Keratinocyte (primary cell): ENCODE results near the gene TTC31. TPM values are rescaled to one million over a fixed set of nuclear protein-coding genes. Genes with fewer than 3 reads are reported as not detected.

Experiments
- DNase-seq: peaks from one replicate; pipeline ENCODE4 v3.0.0-alpha.2; 2011; ENCODE audit warnings: low read depth, missing footprints, low spot score
- FAIRE-seq: peaks from 2 replicates; lab custom pipeline; 2011; peaks lifted over from hg19 to GRCh38; lab: Jason Lieb, UNC
- H2AFZ ChIP-seq: 2 replicates; pipeline ENCODE4 v1.6.0; 2012; ENCODE audit warnings: low read length, control low read depth, inconsistent platforms; ENCODE audit not compliant: control insufficient read depth
- H3K27ac ChIP-seq: 2 replicates; pipeline ENCODE4 v1.5.1; 2011; ENCODE audit warnings: low read length; ENCODE audit not compliant: control insufficient read depth, insufficient read depth
- H3K27me3 ChIP-seq: 3 replicates; pipeline ENCODE4 v1.6.0; 2011; ENCODE audit warnings: low read length; ENCODE audit not compliant: control insufficient read depth, insufficient read depth; ENCODE audit errors: extremely low read depth
- H3K36me3 ChIP-seq, 2 experiments: 2 replicates in 1 of 2; 3 replicates in 1 of 2; pipeline ENCODE4 v1.5.1; 2011; ENCODE audit warnings: low read length in 2 of 2, mild to moderate bottlenecking in 1 of 2; ENCODE audit not compliant: control insufficient read depth in 2 of 2, insufficient read depth in 2 of 2; ENCODE audit errors: extremely low read depth in 1 of 2
- H3K4me1 ChIP-seq: 3 replicates; pipeline ENCODE4 v1.5.1; 2011; ENCODE audit warnings: low read length; ENCODE audit not compliant: control insufficient read depth, insufficient read depth; ENCODE audit errors: extremely low read depth
- H3K4me2 ChIP-seq: 3 replicates; pipeline ENCODE4 v1.6.0; 2011; ENCODE audit warnings: low read depth, low read length; ENCODE audit not compliant: control insufficient read depth, insufficient read depth; ENCODE audit errors: extremely low read depth
- H3K4me3 ChIP-seq, 3 experiments: fragments of 200-600 bp in 1 of 3; sonication (generic) in 1 of 3; 2 replicates in 2 of 3; 3 replicates in 1 of 3; pipeline ENCODE4 v1.5.1; 2011 to 2016; ENCODE audit warnings: low read length in 3 of 3, mild to moderate bottlenecking in 3 of 3, control low read depth in 2 of 3, inconsistent platforms in 1 of 3, low read depth in 1 of 3, mixed read lengths in 1 of 3, mixed run types in 1 of 3, moderate library complexity in 1 of 3; ENCODE audit not compliant: control insufficient read depth in 2 of 3, insufficient read depth in 2 of 3; ENCODE audit errors: extremely low read depth in 1 of 3
- H3K79me2 ChIP-seq: 2 replicates; pipeline ENCODE4 v1.6.0; 2012; ENCODE audit warnings: low read length; ENCODE audit not compliant: control insufficient read depth, insufficient read depth
- H3K9ac ChIP-seq: 3 replicates; pipeline ENCODE4 v1.6.0; 2011; ENCODE audit warnings: low read length; ENCODE audit not compliant: control insufficient read depth, insufficient read depth; ENCODE audit errors: extremely low read depth
- H3K9me1 ChIP-seq: 3 replicates; pipeline ENCODE4 v1.6.0; 2011; ENCODE audit warnings: low read length; ENCODE audit not compliant: control insufficient read depth, insufficient read depth; ENCODE audit errors: extremely low read depth
- H3K9me3 ChIP-seq: 2 replicates; pipeline ENCODE4 v1.5.1; 2012; ENCODE audit warnings: low read depth, low read length; ENCODE audit not compliant: control insufficient read depth
- H4K20me1 ChIP-seq: 3 replicates; pipeline ENCODE4 v1.6.0; 2011; ENCODE audit warnings: low read length; ENCODE audit not compliant: control insufficient read depth, insufficient read depth; ENCODE audit errors: extremely low read depth
- EZH2 ChIP-seq: IDR thresholded peaks from one replicate; pipeline ENCODE4 v1.6.1; 2012; ENCODE audit warnings: inconsistent platforms, mild to moderate bottlenecking, low read length, moderate library complexity
- dilution Hi-C: fragments of 300-500 bp; cut with MboI; formaldehyde crosslinking; loops from one replicate; pipeline ENCODE4 v1.7.0; 2020; ENCODE audit warnings: low sequenced_read_pairs; ENCODE audit not compliant: extremely low pct_ligation_motif_present
- polyA plus RNA-seq, 5 experiments: library from polyadenylated mRNA; depleted of rRNA in 3 of 5; stranded (reverse) in 3 of 5; stranded (forward) in 1 of 5; unstranded in 1 of 5; fragments of >200 nt; gene quantifications; 1 replicate in 1 of 5; 2 replicates in 3 of 5; 3 replicates in 1 of 5; pipeline versions ENCODE4 v1.2.1 to v1.2.3, GENCODE V29; 2011 to 2012; ENCODE audit warnings: missing spikeins in 2 of 5, low read depth in 1 of 5, low replicate concordance in 1 of 5
- TF ChIP-seq, protein P1 (sequence below), 3 experiments: IDR thresholded peaks in 1 of 3; conservative IDR thresholded peaks in 1 of 3; optimal IDR thresholded peaks in 1 of 3; 2 replicates in 2 of 3; 3 replicates in 1 of 3; pipeline versions ENCODE3 to v1.5.1; 2011; ENCODE audit warnings: low read length in 3 of 3, mild to moderate bottlenecking in 3 of 3, moderate library complexity in 2 of 3, control low read depth in 1 of 3, inconsistent platforms in 1 of 3; ENCODE audit not compliant: insufficient read depth in 2 of 3; ENCODE audit errors: extremely low read depth in 1 of 3

TTC31 gene
- polyA plus RNA-seq, 1 donor (not counting 4 experiments of a cell fraction or from before 2014, with no cell fraction given) = 16.8 TPM

DNA sequence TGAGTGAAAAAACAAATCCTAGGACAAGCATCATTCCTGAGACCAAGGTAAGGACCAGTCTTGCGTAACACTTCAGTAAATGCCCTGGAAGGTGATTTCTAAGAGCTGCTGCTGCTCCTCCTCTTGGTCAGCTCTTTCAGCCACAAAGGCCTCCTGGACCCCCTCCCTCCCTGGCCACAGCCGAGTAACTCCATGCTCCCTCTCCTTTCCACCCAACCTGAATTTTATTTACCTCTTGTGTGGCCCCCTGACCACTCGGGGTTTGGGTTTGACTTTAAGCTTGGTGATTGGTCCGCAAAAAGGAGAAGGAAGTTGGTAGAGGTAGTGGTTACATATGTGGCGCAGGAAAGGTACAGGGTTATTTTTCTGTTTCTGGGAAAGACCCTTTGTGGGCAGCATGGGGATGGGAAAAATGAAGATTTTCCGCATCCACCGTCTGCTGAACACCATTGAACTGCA lies 56.0 kb downstream of the TTC31 start:
- Histone ChIP-seq H3K79me2 (no peaks in the 10 kb centered on the region), H3K27me3 (no peaks in the 10 kb centered on the region), H3K9ac (no peak overlapping the region), H3K9me1 (peaks cover 4% of the 10 kb centered on the region), H3K36me3 (no peaks in the 10 kb centered on the region), H3K4me1 (peaks cover 12% of the 10 kb centered on the region), H4K20me1 (no peaks in the 10 kb centered on the region), H3K4me2 (no peak overlapping the region), H3K4me3 (no peak overlapping the region), H3K9me3 (no peaks in the 10 kb centered on the region), H3K27ac (no peak overlapping the region), H2AFZ (no peak overlapping the region)
- no peak for DNase-seq
- TF ChIP-seq EZH2 = no peak
- TF ChIP-seq, protein P1, sequence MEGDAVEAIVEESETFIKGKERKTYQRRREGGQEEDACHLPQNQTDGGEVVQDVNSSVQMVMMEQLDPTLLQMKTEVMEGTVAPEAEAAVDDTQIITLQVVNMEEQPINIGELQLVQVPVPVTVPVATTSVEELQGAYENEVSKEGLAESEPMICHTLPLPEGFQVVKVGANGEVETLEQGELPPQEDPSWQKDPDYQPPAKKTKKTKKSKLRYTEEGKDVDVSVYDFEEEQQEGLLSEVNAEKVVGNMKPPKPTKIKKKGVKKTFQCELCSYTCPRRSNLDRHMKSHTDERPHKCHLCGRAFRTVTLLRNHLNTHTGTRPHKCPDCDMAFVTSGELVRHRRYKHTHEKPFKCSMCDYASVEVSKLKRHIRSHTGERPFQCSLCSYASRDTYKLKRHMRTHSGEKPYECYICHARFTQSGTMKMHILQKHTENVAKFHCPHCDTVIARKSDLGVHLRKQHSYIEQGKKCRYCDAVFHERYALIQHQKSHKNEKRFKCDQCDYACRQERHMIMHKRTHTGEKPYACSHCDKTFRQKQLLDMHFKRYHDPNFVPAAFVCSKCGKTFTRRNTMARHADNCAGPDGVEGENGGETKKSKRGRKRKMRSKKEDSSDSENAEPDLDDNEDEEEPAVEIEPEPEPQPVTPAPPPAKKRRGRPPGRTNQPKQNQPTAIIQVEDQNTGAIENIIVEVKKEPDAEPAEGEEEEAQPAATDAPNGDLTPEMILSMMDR (optimal IDR thresholded peaks at IDR 0.05 in 1 of 3, IDR thresholded peaks at IDR 0.05 in 1 of 3, conservative IDR thresholded peaks at IDR 0.05 in 1 of 3; ENCODE audit: extremely low read depth in 1 of 3, insufficient read depth in 2 of 3, low read length in 3 of 3) = no peak
- dilution Hi-C loops = no loop called here
- FAIRE-seq = no peak

DNA sequence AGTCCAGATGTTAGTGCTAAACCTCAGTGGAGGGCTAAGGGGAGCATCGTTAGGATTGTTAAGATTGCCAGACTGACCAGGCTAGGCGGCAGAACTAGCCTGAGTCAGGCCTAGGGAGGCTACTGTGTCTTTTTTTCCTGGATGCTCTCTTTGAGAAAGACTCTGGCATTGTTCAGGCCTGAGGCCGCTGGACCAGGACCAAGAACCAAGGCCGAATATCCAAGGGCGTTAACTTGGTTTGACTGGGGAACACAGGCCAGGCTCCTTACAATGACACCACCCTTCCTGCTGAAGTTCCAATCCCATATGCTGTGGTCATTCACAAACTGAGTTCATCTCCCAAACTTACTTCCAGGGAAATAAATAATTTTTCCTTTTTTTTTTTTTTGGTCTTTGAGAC lies 57.4 kb downstream of the TTC31 start:
- H4K20me1 ChIP-seq = no peaks in the 10 kb centered on the region
- H3K4me2 ChIP-seq = no peak overlapping the region
- no peak overlapping the region for H3K27ac ChIP-seq
- peaks cover 12% of the 10 kb centered on the region for H3K4me1 ChIP-seq
- no peak for TF ChIP-seq EZH2
- TF ChIP-seq, protein P1 (optimal IDR thresholded peaks at IDR 0.05 in 1 of 3, IDR thresholded peaks at IDR 0.05 in 1 of 3, conservative IDR thresholded peaks at IDR 0.05 in 1 of 3; ENCODE audit: extremely low read depth in 1 of 3, insufficient read depth in 2 of 3, low read length in 3 of 3) = no peak
- H3K9me1 ChIP-seq = peaks cover 4% of the 10 kb centered on the region
- FAIRE-seq (no peak), DNase-seq (no peak)
- no peak overlapping the region for H2AFZ ChIP-seq
- no peak overlapping the region for H3K9ac ChIP-seq
- dilution Hi-C loops = no loop called here
- H3K79me2 ChIP-seq = no peaks in the 10 kb centered on the region
- H3K27me3 ChIP-seq = no peaks in the 10 kb centered on the region
- H3K4me3 ChIP-seq = no peak overlapping the region
- H3K9me3 ChIP-seq = no peaks in the 10 kb centered on the region
- no peaks in the 10 kb centered on the region for H3K36me3 ChIP-seq
